Superior temporal gyrus (tissue), 1 donor: ENCODE results near the gene OXCT2.

ENCODE experiments used
- DNase-seq: peaks from one replicate; pipeline ENCODE4 v3.0.0-alpha.2; 2016; ENCODE audit errors: extremely low spot score

The OXCT2 gene

DNA sequence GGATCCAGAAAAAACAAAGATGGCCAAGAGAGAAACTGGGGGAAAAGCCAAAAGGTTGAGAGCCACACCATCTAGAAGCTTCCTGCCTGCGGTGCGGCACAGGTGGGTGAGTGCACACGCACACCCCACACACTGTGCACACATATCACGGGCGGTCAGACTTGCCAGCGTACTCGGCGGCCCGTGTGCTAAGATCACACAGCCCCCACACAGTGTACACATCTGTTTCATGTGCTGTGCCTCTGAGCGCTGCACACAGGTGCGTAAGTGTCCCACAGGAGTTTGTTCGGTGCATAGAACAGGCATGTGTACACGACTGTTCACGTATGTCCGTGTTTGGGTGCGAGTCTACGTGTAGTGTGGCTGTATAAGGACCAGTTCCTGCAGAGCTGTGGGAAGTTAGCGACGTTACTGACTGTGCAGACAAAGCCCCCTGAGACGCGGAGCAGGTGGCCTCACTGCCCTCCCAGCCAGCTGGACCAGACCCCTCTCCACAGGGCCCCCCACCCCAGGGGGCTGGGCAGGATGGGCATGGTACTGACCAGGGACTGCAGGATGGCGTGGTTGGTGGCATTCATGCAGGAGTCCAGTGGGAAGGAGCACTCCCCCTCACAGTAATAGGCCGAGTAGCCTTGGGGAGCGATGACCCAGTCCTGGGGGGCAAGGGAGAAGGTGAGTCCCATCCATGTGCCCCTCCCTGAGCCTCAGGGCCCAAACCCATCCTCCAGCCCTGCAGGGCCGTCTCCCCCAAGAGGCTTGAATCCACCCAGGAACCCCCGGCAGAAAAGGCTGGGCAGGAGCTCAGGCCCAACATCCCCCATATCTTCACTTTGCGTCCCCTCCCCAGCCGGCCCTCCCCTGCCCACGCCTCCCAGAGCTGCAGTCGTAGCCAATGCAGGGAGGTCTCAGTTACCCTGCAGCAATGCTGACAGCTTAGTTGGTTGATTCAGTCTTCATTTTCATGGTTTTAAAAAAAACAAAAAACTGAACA lies 8.3 kb downstream of the OXCT2 start:
- no peak for DNase-seq

- no peak for DNase-seq
Measured at GRCh38 chr1:39761557-39762260, 9.4 kb downstream of the OXCT2 start.

GRCh38 chr1:39761016-39761415 lies 10.1 kb downstream of the OXCT2 start:
- DNase-seq, result no peak

GRCh38 chr1:39760074-39761008 lies 10.8 kb downstream of the OXCT2 start:
- no peak for DNase-seq

- DNase-seq, result no peak
Measured at GRCh38 chr1:39759436-39759726, 11.8 kb downstream of the OXCT2 start.

DNA sequence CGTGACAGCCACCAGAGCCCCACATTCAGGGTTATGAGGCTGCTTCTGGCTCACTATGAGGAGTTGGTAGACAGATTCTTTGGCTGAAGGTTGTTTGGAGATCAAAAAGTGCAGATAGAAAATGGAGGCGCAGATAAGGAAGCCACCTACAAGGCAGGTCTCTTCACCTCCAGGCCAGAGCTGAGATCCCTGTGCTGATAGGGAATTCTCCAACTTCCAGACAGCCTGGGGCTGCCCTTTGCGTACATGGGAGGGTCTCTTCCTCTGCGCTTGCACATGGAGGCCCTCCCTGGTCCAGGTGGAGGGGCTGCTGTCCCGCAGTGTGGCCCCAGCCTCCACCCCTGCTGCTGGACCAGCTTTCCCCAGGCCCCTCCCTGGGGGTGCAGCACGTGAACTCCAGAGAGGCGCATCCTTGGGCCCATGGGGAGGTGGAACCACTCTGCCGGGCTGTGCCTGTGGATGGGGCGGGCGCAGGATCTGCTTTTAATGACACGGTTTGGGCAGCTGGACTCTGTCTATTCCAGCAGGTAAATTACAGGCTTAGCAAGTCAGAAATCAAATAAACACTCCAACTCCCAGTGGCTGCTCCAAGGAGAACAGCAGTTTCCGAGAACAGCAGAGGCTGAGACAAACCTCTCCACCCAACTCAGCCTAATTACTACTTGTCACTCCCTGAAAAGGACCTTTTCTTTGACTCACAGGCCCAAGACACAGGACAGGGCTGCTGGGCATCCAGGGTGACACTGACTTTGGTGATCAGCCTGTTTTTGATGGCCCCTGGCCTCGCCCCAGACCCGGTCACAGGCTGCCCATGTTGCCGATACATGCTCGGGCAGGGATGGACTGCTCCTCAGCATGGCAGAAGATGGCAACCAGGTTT lies 12.4 kb downstream of the OXCT2 start:
- DNase-seq, result no peak

GRCh38 chr1:39757501-39757900 lies 13.6 kb downstream of the OXCT2 start:
- no peak for DNase-seq

GRCh38 chr1:39755965-39756659 lies 15.0 kb downstream of the OXCT2 start:
- DNase-seq, result no peak

DNA sequence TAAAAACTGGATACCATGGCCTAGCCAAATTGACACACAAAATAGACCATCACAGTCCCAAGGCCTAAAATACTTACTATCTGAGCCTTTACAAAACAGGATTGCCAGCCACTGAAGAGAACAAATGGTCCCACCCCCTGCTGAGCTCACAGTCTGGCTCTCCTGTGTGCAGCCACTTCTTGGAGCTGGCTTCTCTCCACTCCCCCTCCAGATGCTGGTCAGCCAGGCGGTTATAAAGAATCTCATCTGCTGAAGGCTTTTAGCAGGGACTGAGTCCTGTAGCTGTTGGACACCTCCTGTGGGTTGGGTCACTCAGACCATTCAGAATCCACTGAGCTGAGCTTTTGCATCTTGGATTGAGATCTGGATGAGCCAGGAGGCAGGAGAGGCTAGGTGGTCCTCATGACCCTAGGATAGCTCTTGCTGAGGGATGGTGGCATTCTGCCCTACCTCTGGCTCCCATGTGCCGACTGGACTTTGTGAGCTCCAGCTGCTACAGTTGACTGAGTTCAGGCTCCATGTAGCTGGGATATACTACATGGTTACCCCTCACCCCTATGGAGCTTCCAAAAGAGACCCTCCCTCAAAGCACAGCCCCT lies 16.1 kb downstream of the OXCT2 start:
- no peak for DNase-seq

GRCh38 chr1:39754026-39754570 lies 17.1 kb downstream of the OXCT2 start:
- peak; percentile 44 for DNase-seq

DNA sequence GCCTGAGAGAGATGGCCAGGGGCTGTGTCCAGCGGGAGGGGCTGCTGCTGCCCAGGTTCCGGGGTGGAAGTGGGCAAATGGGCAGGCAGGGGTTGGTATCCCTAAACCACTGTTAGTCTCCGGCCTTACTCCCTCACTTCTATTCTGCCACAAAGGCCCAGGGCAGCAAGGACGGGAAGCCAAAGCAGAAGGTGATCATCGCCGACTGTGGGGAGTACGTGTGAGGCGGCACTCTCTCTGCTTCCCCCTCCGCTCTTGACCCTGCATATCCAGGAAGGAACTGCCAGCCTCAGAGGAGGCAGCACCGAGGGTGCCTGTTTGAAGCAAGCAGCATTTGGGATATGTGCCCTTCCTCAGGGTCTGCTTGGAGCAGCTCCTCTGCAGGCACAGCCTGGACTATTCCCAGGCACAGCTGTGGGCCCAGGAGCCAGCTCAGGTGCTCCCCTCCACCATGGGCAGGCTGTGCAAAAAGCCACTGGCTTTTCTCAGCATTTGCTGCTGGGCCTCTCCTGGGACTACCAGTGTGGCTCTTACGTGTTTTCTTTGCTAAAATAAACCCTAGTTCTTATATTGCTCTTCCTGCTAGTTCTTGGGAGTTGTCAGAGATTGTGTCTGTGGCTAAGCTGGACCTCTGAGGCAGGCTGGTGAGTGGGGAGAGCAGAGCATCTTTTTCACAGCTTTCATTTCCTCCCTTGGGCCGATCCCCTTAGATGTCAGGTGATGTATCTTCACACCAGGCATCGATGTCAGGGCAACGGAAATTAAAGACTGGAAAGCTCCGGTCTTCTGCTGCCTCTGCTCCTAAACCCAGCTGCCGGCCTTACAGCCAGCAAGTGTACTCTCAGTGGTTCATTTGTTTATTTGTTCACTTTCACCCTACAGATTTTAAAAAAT lies 17.8 kb downstream of the OXCT2 start:
- no peak for DNase-seq

DNA sequence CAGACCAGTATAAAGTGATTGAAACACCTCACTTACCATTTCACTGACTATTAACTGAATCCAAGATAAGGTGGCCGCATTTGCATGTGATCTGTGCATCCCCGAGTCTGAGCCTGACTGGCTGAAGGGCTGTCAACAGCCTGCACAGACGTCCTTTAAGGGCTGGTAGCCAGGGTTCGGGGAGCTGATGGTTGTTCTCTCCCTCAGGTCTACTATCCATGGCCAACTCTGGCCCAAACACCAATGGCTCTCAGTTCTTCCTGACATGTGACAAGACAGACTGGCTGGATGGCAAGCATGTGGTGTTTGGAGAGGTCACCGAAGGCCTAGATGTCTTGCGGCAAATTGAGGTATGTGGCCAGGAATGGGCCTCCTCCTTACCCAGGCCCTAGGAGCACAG lies 18.4 kb downstream of the OXCT2 start:
- DNase-seq, result no peak

DNA sequence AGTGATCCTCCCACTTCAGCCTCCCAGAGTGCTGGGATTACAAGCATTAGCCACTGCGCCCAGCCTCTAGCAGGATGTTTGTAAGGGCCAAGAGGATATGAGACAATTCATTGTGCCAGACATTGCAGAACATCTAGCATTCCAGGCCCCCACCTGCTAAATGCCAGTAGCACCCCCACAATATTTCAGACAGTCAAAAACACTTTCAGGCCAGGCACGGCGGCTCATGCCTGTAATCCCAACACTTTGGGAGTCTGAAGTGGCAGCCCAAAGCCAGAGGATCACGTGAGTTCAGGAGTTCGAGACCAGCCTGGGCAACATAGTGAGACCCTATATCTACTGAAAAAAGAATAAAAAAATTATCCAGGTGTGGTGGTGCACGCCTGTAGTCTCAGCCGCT lies 19.6 kb downstream of the OXCT2 start:
- no peak for DNase-seq

DNA sequence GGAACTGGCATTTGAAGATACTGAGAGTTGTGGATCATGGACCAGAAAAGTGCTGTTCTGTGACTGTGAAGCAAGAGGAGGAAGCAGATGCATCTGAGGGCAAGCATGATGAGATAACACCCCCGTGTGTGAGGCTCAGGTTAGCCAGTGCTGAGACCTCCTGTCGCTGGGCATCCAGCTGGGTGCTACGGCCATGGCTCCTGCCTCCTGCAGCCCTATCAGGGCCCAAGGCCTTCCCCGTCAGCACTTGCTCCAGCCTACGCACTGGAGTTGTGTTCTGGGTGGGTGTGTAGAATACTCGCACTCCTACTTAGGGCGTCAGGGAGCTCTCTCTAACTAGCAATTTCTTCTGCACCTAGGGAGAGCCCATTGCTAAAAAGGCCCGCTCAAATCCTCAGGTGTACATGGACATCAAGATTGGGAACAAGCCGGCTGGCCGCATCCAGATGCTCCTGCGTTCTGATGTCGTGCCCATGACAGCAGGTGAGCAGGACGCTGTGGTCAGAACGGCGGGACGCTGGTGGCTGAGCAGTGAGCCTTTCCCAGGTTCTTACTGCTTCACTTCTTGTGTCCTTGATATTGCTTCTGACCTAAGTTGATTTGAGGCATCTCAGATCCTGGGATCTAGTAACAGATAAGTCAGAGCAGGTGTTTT lies 26.0 kb downstream of the OXCT2 start:
- DNase-seq, result no peak

GRCh38 chr1:39738622-39739366 lies 32.4 kb downstream of the OXCT2 start, which contains the start of gene PPIE:
Gene PPIE (plus strand): TSS chr1:39738882. CDS start chr1:39738901, 19 bp downstream.
- peak; percentile 87 for DNase-seq

GRCh38 chr1:39737546-39738169 lies 33.5 kb downstream of the OXCT2 start:
- no peak for DNase-seq

GRCh38 chr1:39735731-39736130 lies 35.4 kb downstream of the OXCT2 start:
- no peak for DNase-seq
